ENCODE measurements around the gene UBR4. TPM values are rescaled to one million over a fixed set of nuclear protein-coding genes. Genes with fewer than 3 reads are reported as not detected.

UBR4 gene
- total RNA-seq, 1 donor from 2014 or later, result 222 TPM

DNA sequence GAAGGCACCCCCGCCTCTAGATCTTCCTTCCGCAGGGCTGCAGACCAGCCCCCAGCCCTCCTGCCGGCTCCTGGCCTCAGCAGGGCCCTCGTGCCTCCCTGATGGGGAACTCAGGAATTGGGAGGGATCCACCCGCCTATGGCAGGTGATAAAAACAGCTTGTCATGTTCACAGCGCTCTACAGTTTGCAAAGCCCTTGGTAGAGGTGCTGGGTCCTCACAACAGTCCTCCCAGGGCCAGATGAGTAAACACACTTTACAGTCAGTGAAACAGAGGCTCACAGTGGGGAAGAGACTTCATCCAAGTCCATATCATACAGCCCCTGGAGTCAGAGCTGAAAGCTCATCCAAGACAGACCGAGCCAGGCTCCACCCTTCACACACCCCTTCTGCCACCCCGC is 156.6 kb downstream of the UBR4 start:
- Histone ChIP-seq H3K4me1 (no peaks in the 10 kb centered on the region), H3K4me3 (no peak overlapping the region), H3K9me3 (no peaks in the 10 kb centered on the region), H3K36me3 (no peaks in the 10 kb centered on the region), H3K27me3 (no peaks in the 10 kb centered on the region), H3K27ac (no peak overlapping the region)
- DNase-seq (ENCODE audit: low spot score in 2 of 2), result no peak
- intact Hi-C loops (cut with DNase I), result no loop called here
- TF ChIP-seq, protein P1, sequence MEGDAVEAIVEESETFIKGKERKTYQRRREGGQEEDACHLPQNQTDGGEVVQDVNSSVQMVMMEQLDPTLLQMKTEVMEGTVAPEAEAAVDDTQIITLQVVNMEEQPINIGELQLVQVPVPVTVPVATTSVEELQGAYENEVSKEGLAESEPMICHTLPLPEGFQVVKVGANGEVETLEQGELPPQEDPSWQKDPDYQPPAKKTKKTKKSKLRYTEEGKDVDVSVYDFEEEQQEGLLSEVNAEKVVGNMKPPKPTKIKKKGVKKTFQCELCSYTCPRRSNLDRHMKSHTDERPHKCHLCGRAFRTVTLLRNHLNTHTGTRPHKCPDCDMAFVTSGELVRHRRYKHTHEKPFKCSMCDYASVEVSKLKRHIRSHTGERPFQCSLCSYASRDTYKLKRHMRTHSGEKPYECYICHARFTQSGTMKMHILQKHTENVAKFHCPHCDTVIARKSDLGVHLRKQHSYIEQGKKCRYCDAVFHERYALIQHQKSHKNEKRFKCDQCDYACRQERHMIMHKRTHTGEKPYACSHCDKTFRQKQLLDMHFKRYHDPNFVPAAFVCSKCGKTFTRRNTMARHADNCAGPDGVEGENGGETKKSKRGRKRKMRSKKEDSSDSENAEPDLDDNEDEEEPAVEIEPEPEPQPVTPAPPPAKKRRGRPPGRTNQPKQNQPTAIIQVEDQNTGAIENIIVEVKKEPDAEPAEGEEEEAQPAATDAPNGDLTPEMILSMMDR (IDR thresholded peaks at IDR 0.05), result no peak

DNA sequence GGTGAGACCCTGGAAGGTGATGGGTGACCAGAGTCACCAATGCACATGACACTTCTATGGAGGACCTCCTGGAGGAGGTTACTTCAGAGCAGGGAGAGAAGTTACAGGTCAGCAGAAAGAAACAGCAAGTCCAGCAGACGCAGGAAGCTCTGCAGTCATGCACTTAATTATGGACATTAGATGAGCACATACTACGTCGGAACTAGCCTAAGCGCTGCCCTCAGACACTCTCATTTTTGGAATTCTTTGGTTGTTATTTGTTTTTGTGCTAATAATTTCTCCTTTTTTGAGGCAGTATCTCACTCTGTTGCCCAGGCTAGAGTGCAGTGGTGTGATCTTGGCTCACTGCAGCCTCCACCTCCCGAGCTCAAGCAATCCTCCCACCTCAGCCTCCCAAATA is 160.3 kb downstream of the UBR4 start:
- H3K27me3 ChIP-seq, result no peaks in the 10 kb centered on the region
- no peak overlapping the region for H3K4me3 ChIP-seq
- H3K4me1 ChIP-seq, result no peaks in the 10 kb centered on the region
- intact Hi-C loops (cut with DNase I), result no loop called here
- DNase-seq (ENCODE audit: low spot score in 2 of 2), result no peak
- H3K9me3 ChIP-seq, result no peaks in the 10 kb centered on the region
- TF ChIP-seq, protein P1 (IDR thresholded peaks at IDR 0.05), result no peak
- H3K36me3 ChIP-seq, result no peaks in the 10 kb centered on the region
- H3K27ac ChIP-seq, result no peak overlapping the region

DNA sequence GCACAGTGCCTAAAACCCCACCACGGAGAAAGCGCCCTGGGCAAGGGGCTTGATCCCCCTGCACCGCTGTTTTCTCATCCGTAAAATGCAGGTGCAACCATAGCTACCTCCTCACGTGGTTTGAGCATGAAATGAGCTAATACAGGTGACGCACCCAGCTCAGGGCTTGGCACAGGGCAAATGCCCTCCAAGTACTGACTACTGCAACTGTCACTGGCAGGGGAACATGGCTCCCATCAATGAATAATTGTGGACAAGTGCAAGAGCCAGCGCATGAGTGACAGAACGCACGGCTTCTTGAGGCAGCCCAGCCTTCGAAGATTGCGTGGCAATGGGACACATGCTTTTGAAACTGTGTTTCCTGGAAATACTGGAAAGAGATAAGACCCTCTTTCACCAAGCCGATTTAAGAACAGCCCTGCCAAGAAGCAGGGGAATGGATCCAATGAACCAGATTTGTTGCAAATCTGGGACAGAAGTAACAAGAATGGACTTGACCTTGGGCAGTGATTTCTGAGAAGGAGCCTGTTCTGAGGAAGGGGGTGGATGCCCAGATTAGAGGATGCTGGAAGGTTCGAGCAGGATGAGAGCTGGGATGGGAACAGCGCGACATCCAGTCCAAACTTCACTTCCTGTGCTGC is 160.8 kb downstream of the UBR4 start:
- Histone ChIP-seq H3K27me3 (no peaks in the 10 kb centered on the region), H3K27ac (no peak overlapping the region), H3K36me3 (no peaks in the 10 kb centered on the region), H3K4me1 (no peaks in the 10 kb centered on the region), H3K4me3 (no peak overlapping the region), H3K9me3 (no peaks in the 10 kb centered on the region)
- TF ChIP-seq, protein P1 (IDR thresholded peaks at IDR 0.05), result no peak
- intact Hi-C loops (cut with DNase I), result no loop called here
- DNase-seq (ENCODE audit: low spot score in 2 of 2), result no peak

DNA sequence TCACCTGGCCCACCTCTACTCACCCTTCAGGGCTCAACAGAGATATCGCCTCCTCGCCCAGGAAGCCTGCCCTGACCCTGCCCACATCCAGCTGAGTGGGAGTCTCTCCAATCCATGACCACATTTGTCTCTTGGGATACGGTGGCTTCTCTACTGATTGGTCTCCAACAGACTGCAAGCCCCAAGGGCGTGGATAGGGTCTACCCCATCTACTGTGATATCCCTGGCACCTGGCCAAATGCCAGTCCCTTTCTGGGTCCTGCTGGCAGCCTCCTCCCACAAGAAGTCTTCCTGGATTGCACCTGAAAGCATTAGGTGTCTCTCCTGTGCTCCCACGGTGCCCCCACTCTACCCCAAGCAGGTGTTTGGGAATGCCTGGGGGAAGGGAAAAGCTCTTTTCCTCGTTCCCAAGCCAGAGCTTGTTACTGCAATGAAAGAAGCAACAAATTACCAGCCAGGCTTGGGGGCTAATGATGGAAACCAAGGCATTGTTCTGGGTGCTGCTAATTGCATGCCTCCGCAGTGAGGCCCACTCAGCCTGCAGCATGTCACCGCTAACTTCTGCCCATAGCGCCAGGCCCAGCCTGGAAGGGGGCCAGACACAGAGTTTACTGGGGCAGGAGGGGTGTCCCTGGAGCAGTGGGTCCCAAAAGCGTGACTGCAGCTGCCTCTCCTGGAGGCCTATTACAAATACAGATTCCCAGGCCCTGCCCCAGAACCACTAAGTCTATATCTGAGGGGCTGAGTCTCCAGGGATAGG is 162.9 kb downstream of the UBR4 start:
- H3K27ac ChIP-seq, result no peak overlapping the region
- intact Hi-C loops (cut with DNase I), result no loop called here
- no peaks in the 10 kb centered on the region for H3K4me1 ChIP-seq
- no peak for DNase-seq (ENCODE audit: low spot score in 2 of 2)
- H3K4me3 ChIP-seq, result no peak overlapping the region
- TF ChIP-seq, protein P1 (IDR thresholded peaks at IDR 0.05), result no peak
- no peaks in the 10 kb centered on the region for H3K36me3 ChIP-seq
- no peaks in the 10 kb centered on the region for H3K9me3 ChIP-seq
- no peaks in the 10 kb centered on the region for H3K27me3 ChIP-seq

DNA sequence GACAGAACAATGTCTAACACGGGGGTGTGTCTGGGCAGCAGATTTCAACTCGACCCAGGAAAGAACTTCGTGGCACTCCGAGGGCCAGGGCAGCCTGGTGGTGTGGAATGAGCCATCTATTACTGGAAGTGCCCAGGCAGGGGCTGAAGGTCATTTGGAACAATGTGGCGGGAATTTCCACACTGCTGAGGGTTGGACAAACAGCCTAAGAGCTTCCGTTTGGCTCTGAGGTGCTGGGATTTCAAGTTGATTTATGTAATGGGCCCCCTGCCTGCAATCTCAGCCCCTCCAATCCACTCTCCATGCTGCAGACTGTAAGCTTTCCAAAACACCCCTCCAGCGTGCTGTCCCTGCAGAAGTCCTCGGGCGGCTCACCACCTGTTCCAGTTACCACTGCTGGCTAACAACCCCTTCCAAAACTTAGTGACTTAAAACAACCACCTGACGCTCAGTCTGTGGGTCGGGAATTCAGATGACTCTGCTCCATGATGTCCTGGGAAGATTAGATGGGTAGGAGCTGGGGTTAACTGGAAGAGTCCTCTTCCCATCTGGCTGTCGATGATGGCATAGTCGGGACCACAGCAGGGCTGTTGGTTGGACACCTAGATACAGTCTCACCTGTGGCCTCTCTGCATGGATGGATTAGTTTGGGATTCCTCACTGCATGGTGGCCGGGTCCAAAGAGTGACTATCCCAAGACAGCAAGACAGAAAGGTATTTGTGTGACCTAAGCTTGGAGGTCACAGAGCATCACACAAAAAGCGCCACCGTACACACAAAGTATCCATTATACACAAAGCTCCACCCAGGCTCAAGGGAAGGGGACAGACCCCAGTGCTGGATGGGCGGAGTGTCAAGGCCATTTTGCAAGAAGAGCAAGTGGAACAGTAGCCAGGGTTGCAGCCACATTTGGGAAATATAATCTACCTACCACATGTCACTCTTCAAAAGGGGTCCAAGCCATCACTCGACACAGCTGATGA is 163.9 kb downstream of the UBR4 start:
- intact Hi-C loops (cut with DNase I), result no loop called here
- DNase-seq (ENCODE audit: low spot score in 2 of 2), result no peak

More for the DNA sequence above, 163.9 kb downstream of the UBR4 start:
- no peaks in the 10 kb centered on the region for H3K4me1 ChIP-seq
- H3K4me3 ChIP-seq, result no peak overlapping the region
- H3K36me3 ChIP-seq, result no peaks in the 10 kb centered on the region
- no peak overlapping the region for H3K27ac ChIP-seq
- H3K27me3 ChIP-seq, result no peaks in the 10 kb centered on the region
- H3K9me3 ChIP-seq, result no peaks in the 10 kb centered on the region
- TF ChIP-seq, protein P1 (IDR thresholded peaks at IDR 0.05), result no peak

All from ascending aorta (tissue), 2 donors.